BJ (cell line): ENCODE measurements around the gene APEX2. TPM values are rescaled to one million over a fixed set of nuclear protein-coding genes. Genes with fewer than 3 reads are reported as not detected.

Experiments used
- CTCF ChIA-PET: fragments of 350-600 bp; formaldehyde crosslinking; extraction: SDS; loops from one replicate; lab custom pipeline; 2021; ENCODE audit warnings: antibody characterized with exemption, inconsistent platforms; lab: Yijun Ruan, JAX
- POLR2A ChIA-PET: fragments of 300-600 bp; sonication (Branson Sonifier 250); formaldehyde crosslinking; extraction: SDS; loops from one replicate; lab custom pipeline; 2021; ENCODE audit warnings: antibody characterized with exemption; lab: Charles Lee
- DNase-seq: peaks from one replicate; pipeline ENCODE4 v3.0.0-alpha.2; 2011; ENCODE audit warnings: low read depth
- H3K27me3 ChIP-seq: 2 replicates; pipeline ENCODE4 v1.6.0; 2011; ENCODE audit warnings: low read length; ENCODE audit not compliant: control insufficient read depth, insufficient read depth
- H3K36me3 ChIP-seq: 2 replicates; pipeline ENCODE4 v1.5.1; 2011; ENCODE audit warnings: low read length; ENCODE audit not compliant: control insufficient read depth, insufficient read depth
- H3K4me3 ChIP-seq: 2 replicates; pipeline ENCODE4 v1.5.1; 2011; ENCODE audit warnings: low read depth, mild to moderate bottlenecking, control low read depth, low read length
- CTCF ChIP-seq: IDR thresholded peaks from 2 replicates; pipeline ENCODE4 v1.5.1; 2011; ENCODE audit warnings: low read depth, mild to moderate bottlenecking, control low read depth, inconsistent platforms, low read length, moderate library complexity; ENCODE audit not compliant: insufficient read depth
- polyA plus RNA-seq: library from polyadenylated mRNA; depleted of rRNA; stranded (reverse); fragments of >200 nt; gene quantifications from 2 replicates; pipeline ENCODE4 v1.2.3, GENCODE V29; 2011

The APEX2 gene
- polyA plus RNA-seq, 1 experiment = 23.0 TPM

GRCh38 chrX:55006827-55007621, 6.9 kb downstream of the APEX2 start:
- TF ChIP-seq CTCF = no peak
- no peak for DNase-seq
- POLR2A ChIA-PET = no interaction called here
- H3K4me3 ChIP-seq = no peak overlapping the region
- CTCF ChIA-PET = no interaction called here
- H3K27me3 ChIP-seq = no peaks in the 10 kb centered on the region
- peaks cover 3% of the 10 kb centered on the region; the same call in 1 of the 2 replicates for H3K36me3 ChIP-seq

- TF ChIP-seq CTCF = no peak
- ChIA-PET POLR2A (interaction anchor here (1.9 kb wide), 1 partner anchor 8 kb away, joined by 10 read pairs; the partner anchor contains the start of gene APEX2), CTCF (no interaction called here)
- peaks cover 3% of the 10 kb centered on the region; the same call in 1 of the 2 replicates for H3K36me3 ChIP-seq
- DNase-seq = no peak
- H3K4me3 ChIP-seq = no peak overlapping the region
- no peaks in the 10 kb centered on the region for H3K27me3 ChIP-seq
Measured at GRCh38 chrX:55007656-55008055, 7.5 kb downstream of the APEX2 start.

- no peak for TF ChIP-seq CTCF
- Histone ChIP-seq H3K36me3 (peaks cover 3% of the 10 kb centered on the region; the same call in 1 of the 2 replicates), H3K4me3 (no peak overlapping the region), H3K27me3 (no peaks in the 10 kb centered on the region)
- ChIA-PET CTCF (no interaction called here), POLR2A (interaction anchor here (1.9 kb wide), 1 partner anchor 9 kb away, joined by 10 read pairs; the partner anchor contains the start of gene APEX2)
- peak; percentile 36 for DNase-seq
Measured at GRCh38 chrX:55008571-55009358, 8.6 kb downstream of the APEX2 start.

GRCh38 chrX:55011294-55011693, 11.1 kb downstream of the APEX2 start:
- ChIA-PET POLR2A (no interaction called here), CTCF (no interaction called here)
- H3K27me3 ChIP-seq = no peaks in the 10 kb centered on the region
- no peak overlapping the region for H3K4me3 ChIP-seq
- TF ChIP-seq CTCF = peak; percentile 30; the same call in 1 of the 2 replicates
- no peak for DNase-seq
- peaks cover 2% of the 10 kb centered on the region; the same call in 1 of the 2 replicates for H3K36me3 ChIP-seq

GRCh38 chrX:55014897-55015299, 14.7 kb downstream of the APEX2 start:
- no peak for TF ChIP-seq CTCF
- Histone ChIP-seq H3K36me3 (no peaks in the 10 kb centered on the region), H3K4me3 (no peak overlapping the region), H3K27me3 (no peaks in the 10 kb centered on the region)
- DNase-seq = no peak
- ChIA-PET CTCF (no interaction called here), POLR2A (no interaction called here)
